GM12865 (cell line): ENCODE results near the gene ARHGEF2.

Experiments
- DNase-seq: peaks from one replicate; pipeline ENCODE4 v3.0.0; 2010; ENCODE audit warnings: low read depth
- H3K4me3 ChIP-seq: 2 replicates; pipeline ENCODE4 v1.5.1; 2011; ENCODE audit warnings: mild to moderate bottlenecking, low read depth, low read length, control low read depth
- TF ChIP-seq, protein P1 (sequence below): IDR thresholded peaks from 2 replicates; pipeline ENCODE4 v1.5.1; 2011; ENCODE audit warnings: low read length, control low read depth, low read depth, inconsistent platforms; ENCODE audit not compliant: insufficient read depth; ENCODE audit errors: missing control alignments

Gene ARHGEF2

DNA sequence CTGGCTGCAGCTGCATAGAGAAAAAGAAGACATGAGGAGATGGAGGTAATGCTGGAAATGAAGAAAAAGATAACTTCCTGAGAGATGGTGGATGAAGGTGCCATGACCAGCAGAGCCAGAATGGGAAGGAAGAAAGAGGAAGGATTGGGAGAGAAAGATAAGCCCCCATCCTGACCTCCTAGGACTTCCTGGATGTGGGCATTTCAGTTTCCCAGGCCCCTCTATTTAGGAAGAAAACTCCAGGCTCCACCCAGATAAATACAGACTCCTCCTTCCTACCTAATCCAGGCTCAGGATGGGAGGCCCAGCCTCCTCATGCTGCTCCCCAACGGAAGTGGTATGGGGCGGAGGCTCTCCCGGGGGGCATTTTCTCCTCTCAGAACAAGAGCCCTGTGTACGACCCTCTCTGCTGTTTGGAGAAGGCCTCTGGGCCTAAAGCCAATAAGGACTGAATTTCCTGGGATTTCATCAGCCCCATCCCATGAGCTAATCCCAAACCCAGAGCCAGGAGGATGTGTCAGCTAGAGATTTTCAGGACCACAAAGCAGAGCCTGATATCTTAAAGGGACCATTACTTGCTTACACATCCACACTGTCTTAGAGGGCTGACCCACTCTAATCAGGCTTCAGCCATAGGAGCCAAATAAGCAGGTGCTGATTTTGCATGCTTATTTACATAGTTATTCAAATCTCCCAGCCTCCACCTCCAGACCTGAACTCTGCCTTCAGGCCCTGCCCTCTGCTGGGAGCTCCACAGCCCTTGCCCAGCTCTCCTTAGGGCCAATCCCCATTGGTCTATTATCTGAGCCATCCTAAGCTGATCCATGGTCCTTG, 5.1 kb upstream of the ARHGEF2 start:
- TF ChIP-seq, protein P1, sequence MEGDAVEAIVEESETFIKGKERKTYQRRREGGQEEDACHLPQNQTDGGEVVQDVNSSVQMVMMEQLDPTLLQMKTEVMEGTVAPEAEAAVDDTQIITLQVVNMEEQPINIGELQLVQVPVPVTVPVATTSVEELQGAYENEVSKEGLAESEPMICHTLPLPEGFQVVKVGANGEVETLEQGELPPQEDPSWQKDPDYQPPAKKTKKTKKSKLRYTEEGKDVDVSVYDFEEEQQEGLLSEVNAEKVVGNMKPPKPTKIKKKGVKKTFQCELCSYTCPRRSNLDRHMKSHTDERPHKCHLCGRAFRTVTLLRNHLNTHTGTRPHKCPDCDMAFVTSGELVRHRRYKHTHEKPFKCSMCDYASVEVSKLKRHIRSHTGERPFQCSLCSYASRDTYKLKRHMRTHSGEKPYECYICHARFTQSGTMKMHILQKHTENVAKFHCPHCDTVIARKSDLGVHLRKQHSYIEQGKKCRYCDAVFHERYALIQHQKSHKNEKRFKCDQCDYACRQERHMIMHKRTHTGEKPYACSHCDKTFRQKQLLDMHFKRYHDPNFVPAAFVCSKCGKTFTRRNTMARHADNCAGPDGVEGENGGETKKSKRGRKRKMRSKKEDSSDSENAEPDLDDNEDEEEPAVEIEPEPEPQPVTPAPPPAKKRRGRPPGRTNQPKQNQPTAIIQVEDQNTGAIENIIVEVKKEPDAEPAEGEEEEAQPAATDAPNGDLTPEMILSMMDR: no peak
- DNase-seq: peak; percentile 67
- H3K4me3 ChIP-seq: no peak overlapping the region

DNA sequence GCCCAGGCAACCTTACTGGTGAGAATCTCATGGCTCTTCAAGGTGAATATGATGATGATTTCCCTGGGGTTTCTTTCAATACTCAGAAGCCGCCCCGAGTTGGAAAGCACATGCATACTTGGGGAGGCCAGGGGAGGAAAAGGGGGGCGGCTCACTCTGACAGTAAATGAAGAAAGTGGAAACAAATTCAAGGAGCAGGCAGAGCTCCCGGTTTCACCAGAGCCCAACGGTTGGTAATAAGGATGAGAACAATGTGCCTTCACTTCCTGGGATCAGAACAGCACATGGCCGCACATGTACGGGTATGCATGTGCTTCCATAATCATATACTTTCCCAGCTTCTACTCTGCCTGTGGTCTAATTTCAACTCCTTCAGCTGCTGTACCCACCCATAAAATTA, 3.8 kb upstream of the ARHGEF2 start:
- H3K4me3 ChIP-seq: no peak overlapping the region; the same call in 1 of the 2 replicates
- no peak for DNase-seq
- TF ChIP-seq, protein P1: no peak

- DNase-seq: peak; percentile 69
- peak overlapping the region; percentile 86 for H3K4me3 ChIP-seq
- TF ChIP-seq, protein P1: no peak
These were observed 3.1 kb upstream of the ARHGEF2 start for GRCh38 chr1:155981266-155982088.

DNA sequence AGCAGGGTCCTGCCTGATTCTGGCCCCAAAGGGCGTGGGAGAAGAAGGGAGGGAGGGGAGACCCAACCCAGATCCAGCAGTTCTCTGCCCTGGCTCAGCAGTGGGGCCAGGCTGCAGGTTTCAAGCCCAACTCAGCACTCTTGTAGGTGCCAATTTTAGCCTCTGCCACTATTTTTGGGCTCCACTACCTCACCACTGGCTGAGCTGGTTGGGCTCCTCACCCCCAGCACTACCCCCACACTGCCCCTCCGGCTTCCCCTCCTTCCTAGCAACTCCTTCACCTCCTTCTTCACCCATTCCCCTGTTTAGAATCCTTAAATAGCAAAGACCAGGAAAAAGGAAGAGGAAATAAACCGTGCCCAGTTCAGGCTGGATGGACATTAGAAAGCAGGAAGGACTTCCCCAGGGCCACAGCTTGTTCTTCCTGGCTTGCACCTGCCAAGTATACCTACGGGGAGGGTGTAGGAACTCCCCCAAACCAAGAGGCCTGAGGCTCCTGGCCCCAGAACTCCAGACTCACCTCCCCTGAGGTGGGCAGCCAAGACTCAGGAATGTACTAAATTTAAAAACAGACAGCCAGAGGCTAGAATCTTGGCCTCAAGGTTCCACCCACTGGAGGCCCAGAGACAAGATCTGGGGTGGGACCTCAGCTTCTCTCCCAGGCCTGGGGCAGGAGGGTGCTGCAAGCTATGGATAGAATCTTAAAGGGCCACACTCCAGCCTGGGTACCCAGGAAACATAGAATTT, 1.4 kb upstream of the ARHGEF2 start:
- TF ChIP-seq, protein P1: no peak
- peak; percentile 64 for DNase-seq
- peak overlapping the region; percentile 86 for H3K4me3 ChIP-seq

- DNase-seq: peak; percentile 69
- TF ChIP-seq, protein P1: no peak
- peak overlapping the region; percentile 86 for H3K4me3 ChIP-seq
These were observed 654 bp upstream of the ARHGEF2 start for GRCh38 chr1:155978973-155979429.

- TF ChIP-seq, protein P1: no peak
- peak overlapping the region; percentile 86 for H3K4me3 ChIP-seq
- DNase-seq: peak; percentile 48
These were observed 540 bp downstream of the ARHGEF2 start for GRCh38 chr1:155977690-155978324.
